Astrocyte (in vitro differentiated cells and primary cell): Measurements from ENCODE around the gene HOXD10. TPM values are rescaled to one million over a fixed set of nuclear protein-coding genes. Genes with fewer than 3 reads are reported as not detected.

Experiments
- DNase-seq: peaks from one replicate; pipeline ENCODE4 v3.0.0-alpha.2; 2010; ENCODE audit warnings: low read depth
- FAIRE-seq: peaks from 2 replicates; lab custom pipeline; 2011; peaks lifted over from hg19 to GRCh38; lab: Jason Lieb, UNC
- H2AFZ ChIP-seq: 2 replicates; pipeline ENCODE4 v1.6.0; 2012; ENCODE audit warnings: low read depth, low read length, inconsistent platforms
- H3K27ac ChIP-seq: 2 replicates; pipeline ENCODE4 v1.5.1; 2011; ENCODE audit warnings: low read depth, low read length, inconsistent platforms
- H3K27me3 ChIP-seq: 2 replicates; pipeline ENCODE4 v1.6.0; 2011; ENCODE audit warnings: low read length, inconsistent platforms; ENCODE audit not compliant: insufficient read depth
- H3K36me3 ChIP-seq: 2 replicates; pipeline ENCODE4 v1.5.1; 2011; ENCODE audit warnings: low read length, inconsistent platforms; ENCODE audit not compliant: insufficient read depth
- H3K4me1 ChIP-seq: 2 replicates; pipeline ENCODE4 v1.5.1; 2011; ENCODE audit warnings: low read length, inconsistent platforms; ENCODE audit not compliant: insufficient read depth
- H3K4me2 ChIP-seq: 2 replicates; pipeline ENCODE4 v1.6.0; 2012; ENCODE audit warnings: low read length, inconsistent platforms
- H3K4me3 ChIP-seq: 2 replicates; pipeline ENCODE4 v1.5.1; 2011; ENCODE audit warnings: low read depth, mild to moderate bottlenecking, low read length, inconsistent platforms; ENCODE audit not compliant: insufficient read depth
- H3K79me2 ChIP-seq: 2 replicates; pipeline ENCODE4 v1.6.0; 2012; ENCODE audit warnings: mild to moderate bottlenecking, low read length, inconsistent platforms; ENCODE audit not compliant: insufficient read depth
- H3K9ac ChIP-seq: 2 replicates; pipeline ENCODE4 v1.6.0; 2012; ENCODE audit warnings: mild to moderate bottlenecking, low read length, inconsistent platforms
- H3K9me3 ChIP-seq: 2 replicates; pipeline ENCODE4 v1.5.1; 2012; ENCODE audit warnings: low read depth, mild to moderate bottlenecking, low read length, inconsistent platforms; ENCODE audit not compliant: insufficient read depth
- H4K20me1 ChIP-seq: 2 replicates; pipeline ENCODE4 v1.6.0; 2012; ENCODE audit warnings: low read length, inconsistent platforms; ENCODE audit not compliant: insufficient read depth
- H3K27ac Mint-ChIP-seq: one replicate; pipeline ENCODE4 v1.8.0; 2021; ENCODE audit warnings: mild to moderate bottlenecking, mixed read lengths; ENCODE audit not compliant: unreplicated experiment
- H3K27me3 Mint-ChIP-seq: one replicate; pipeline ENCODE4 v1.8.0; 2021; ENCODE audit warnings: low read depth, mixed read lengths; ENCODE audit not compliant: unreplicated experiment
- H3K36me3 Mint-ChIP-seq: one replicate; pipeline ENCODE4 v1.8.0; 2021; ENCODE audit warnings: low read depth, mixed read lengths; ENCODE audit not compliant: unreplicated experiment
- H3K4me1 Mint-ChIP-seq: one replicate; pipeline ENCODE4 v1.8.0; 2021; ENCODE audit warnings: low read depth, mixed read lengths; ENCODE audit not compliant: unreplicated experiment
- H3K4me3 Mint-ChIP-seq: one replicate; pipeline ENCODE4 v1.8.0; 2021; ENCODE audit warnings: mild to moderate bottlenecking, moderate library complexity, mixed read lengths; ENCODE audit not compliant: unreplicated experiment
- H3K9me3 Mint-ChIP-seq: one replicate; pipeline ENCODE4 v1.8.0; 2021; ENCODE audit warnings: mild to moderate bottlenecking, mixed read lengths; ENCODE audit not compliant: unreplicated experiment
- EZH2 ChIP-seq: IDR thresholded peaks from 2 replicates; pipeline ENCODE4 v1.6.1; 2012; ENCODE audit warnings: mild to moderate bottlenecking, low read length, inconsistent platforms; ENCODE audit not compliant: insufficient read depth
- total RNA-seq: library from RNA; stranded (reverse); gene quantifications from 2 replicates; pipeline ENCODE4 v1.2.1, GENCODE V29; 2021
- TF ChIP-seq, protein P1 (sequence below): IDR thresholded peaks from 2 replicates; pipeline ENCODE4 v1.5.1; 2011; ENCODE audit warnings: low read depth, mild to moderate bottlenecking, inconsistent platforms, low read length, moderate library complexity; ENCODE audit not compliant: insufficient read depth

HOXD10 gene
- total RNA-seq, 1 donor from 2014 or later = not detected

DNA sequence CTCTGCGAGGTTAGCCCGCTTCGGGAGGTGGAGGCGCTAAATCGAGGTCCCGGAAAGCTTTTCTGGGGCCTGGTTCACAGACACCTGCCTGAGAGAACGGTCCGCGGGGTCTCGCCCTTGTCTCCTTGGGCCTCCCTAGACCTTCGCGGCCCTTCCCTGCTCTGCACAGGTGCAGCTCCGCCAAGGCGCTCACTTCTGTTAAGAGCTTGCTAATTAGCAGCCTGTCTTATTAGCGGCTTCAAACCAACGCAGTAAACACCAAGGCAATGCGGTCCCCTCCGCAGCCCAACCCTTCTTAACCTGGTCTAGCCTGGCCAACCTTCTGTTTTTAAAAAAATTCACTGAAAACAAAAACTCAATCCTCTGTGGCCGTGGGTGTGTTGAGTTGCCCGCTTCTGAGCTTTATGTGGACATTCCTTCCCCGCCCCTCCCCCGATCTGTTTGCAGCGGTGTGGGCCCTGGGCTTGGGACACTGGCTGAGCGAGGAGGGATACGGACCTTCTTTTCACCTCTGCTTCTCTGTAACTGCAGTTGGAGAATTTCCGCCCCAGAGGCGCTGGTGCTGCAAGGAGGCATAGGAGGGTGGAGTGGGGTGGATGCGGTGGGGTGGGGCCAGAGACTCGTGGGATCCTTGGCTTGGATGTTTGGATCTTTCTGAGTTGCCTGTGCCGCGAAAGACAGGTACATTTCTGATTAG, 31.4 kb downstream of the HOXD10 start:
- FAIRE-seq (no peak), DNase-seq (no peak)
- Mint-ChIP-seq H3K9me3 (peaks cover 46% of the 10 kb centered on the region), H3K27me3 (peaks cover 90% of the 10 kb centered on the region), H3K36me3 (peaks cover 2% of the 10 kb centered on the region), H3K27ac (peak overlapping the region; percentile 66), H3K4me1 (no peaks in the 10 kb centered on the region), H3K4me3 (no peak overlapping the region)
- Histone ChIP-seq H3K9me3 (no peaks in the 10 kb centered on the region), H3K79me2 (no peaks in the 10 kb centered on the region), H4K20me1 (no peaks in the 10 kb centered on the region), H2AFZ (no peak overlapping the region), H3K9ac (no peak overlapping the region), H3K4me1 (no peaks in the 10 kb centered on the region), H3K27me3 (peaks cover 82% of the 10 kb centered on the region), H3K4me3 (no peak overlapping the region), H3K27ac (no peak overlapping the region), H3K36me3 (no peaks in the 10 kb centered on the region), H3K4me2 (no peak overlapping the region)
- TF ChIP-seq, protein P1, sequence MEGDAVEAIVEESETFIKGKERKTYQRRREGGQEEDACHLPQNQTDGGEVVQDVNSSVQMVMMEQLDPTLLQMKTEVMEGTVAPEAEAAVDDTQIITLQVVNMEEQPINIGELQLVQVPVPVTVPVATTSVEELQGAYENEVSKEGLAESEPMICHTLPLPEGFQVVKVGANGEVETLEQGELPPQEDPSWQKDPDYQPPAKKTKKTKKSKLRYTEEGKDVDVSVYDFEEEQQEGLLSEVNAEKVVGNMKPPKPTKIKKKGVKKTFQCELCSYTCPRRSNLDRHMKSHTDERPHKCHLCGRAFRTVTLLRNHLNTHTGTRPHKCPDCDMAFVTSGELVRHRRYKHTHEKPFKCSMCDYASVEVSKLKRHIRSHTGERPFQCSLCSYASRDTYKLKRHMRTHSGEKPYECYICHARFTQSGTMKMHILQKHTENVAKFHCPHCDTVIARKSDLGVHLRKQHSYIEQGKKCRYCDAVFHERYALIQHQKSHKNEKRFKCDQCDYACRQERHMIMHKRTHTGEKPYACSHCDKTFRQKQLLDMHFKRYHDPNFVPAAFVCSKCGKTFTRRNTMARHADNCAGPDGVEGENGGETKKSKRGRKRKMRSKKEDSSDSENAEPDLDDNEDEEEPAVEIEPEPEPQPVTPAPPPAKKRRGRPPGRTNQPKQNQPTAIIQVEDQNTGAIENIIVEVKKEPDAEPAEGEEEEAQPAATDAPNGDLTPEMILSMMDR = no peak
- TF ChIP-seq EZH2 = no peak

- peaks cover 2% of the 10 kb centered on the region for H3K36me3 Mint-ChIP-seq
- DNase-seq (no peak), FAIRE-seq (no peak)
- Histone ChIP-seq H2AFZ (no peak overlapping the region), H4K20me1 (no peaks in the 10 kb centered on the region), H3K4me1 (no peaks in the 10 kb centered on the region), H3K36me3 (no peaks in the 10 kb centered on the region), H3K27ac (no peak overlapping the region), H3K9ac (no peak overlapping the region), H3K4me3 (no peak overlapping the region), H3K27me3 (peaks cover 81% of the 10 kb centered on the region), H3K79me2 (no peaks in the 10 kb centered on the region), H3K9me3 (peaks cover 2% of the 10 kb centered on the region), H3K4me2 (no peak overlapping the region)
- H3K4me1 Mint-ChIP-seq = no peaks in the 10 kb centered on the region
- no peak overlapping the region for H3K4me3 Mint-ChIP-seq
- peaks cover 42% of the 10 kb centered on the region for H3K9me3 Mint-ChIP-seq
- peaks cover 89% of the 10 kb centered on the region for H3K27me3 Mint-ChIP-seq
- no peak overlapping the region for H3K27ac Mint-ChIP-seq
- TF ChIP-seq, protein P1 = no peak
- TF ChIP-seq EZH2 = no peak
Measured at GRCh38 chr2:176148751-176149421, 32.3 kb downstream of the HOXD10 start.

DNA sequence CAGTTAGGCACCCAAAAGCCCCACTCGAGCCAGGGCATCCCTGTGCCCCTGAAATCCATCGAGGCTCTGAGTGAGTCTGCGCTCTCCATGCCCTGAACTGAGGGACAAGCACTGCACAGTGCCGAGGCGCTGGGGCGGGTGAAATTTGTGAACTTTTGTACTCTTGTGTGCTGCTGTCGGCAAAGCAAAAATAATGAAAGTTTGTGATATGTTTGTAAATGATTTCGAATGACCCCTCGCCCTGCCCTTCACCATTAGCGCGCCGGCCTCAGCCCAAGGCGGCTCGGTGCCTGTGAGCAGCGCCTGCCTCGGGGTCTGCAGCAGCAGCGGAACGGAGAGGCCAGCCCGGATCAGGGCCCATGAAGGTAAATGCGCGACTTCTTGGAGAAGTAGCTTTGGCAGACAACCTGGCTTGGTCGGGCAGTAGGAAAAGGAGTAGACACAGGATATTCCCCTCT, 32.9 kb downstream of the HOXD10 start:
- H3K4me3 Mint-ChIP-seq = no peak overlapping the region
- FAIRE-seq = no peak

More for the DNA sequence above, 32.9 kb downstream of the HOXD10 start:
- DNase-seq = no peak
- peaks cover 42% of the 10 kb centered on the region for H3K9me3 Mint-ChIP-seq
- Histone ChIP-seq H3K9ac (no peak overlapping the region), H3K27ac (no peak overlapping the region), H3K36me3 (no peaks in the 10 kb centered on the region), H3K4me2 (no peak overlapping the region), H3K9me3 (peaks cover 2% of the 10 kb centered on the region), H4K20me1 (no peaks in the 10 kb centered on the region), H3K79me2 (no peaks in the 10 kb centered on the region), H3K27me3 (peaks cover 82% of the 10 kb centered on the region), H3K4me3 (no peak overlapping the region), H2AFZ (no peak overlapping the region), H3K4me1 (no peaks in the 10 kb centered on the region)
- H3K36me3 Mint-ChIP-seq = peaks cover 2% of the 10 kb centered on the region
- no peak overlapping the region for H3K27ac Mint-ChIP-seq
- H3K27me3 Mint-ChIP-seq = peaks cover 91% of the 10 kb centered on the region
- H3K4me1 Mint-ChIP-seq = no peaks in the 10 kb centered on the region
- TF ChIP-seq, protein P1 = no peak
- no peak for TF ChIP-seq EZH2
